Left ventricle myocardium inferior (tissue), 1 donor: ENCODE data around the gene KANK4. TPM values are rescaled to one million over a fixed set of nuclear protein-coding genes. Genes with fewer than 3 reads are reported as not detected.

Experiments
- DNase-seq: peaks from one replicate; pipeline ENCODE4 v3.0.0-alpha.2; 2020
- H3K27ac ChIP-seq: fragments of 200-600 bp; replicated peaks from 2 replicates; pipeline ENCODE4 v1.8.0; 2021
- H3K27me3 ChIP-seq: fragments of 200-600 bp; 2 replicates; pipeline ENCODE4 v1.8.0; 2021; ENCODE audit warnings: low read depth
- H3K36me3 ChIP-seq: fragments of 200-600 bp; 2 replicates; pipeline ENCODE4 v1.8.0; 2021
- H3K4me1 ChIP-seq: fragments of 200-600 bp; 2 replicates; pipeline ENCODE4 v1.8.0; 2021
- H3K4me3 ChIP-seq: fragments of 200-600 bp; 2 replicates; pipeline ENCODE4 v1.8.0; 2021; ENCODE audit warnings: mild to moderate bottlenecking, moderate library complexity
- H3K9me3 ChIP-seq: fragments of 200-600 bp; replicated peaks from 2 replicates; pipeline ENCODE4 v1.8.0; 2021
- CTCF ChIP-seq: fragments of 200-600 bp; IDR thresholded peaks from 2 replicates; pipeline ENCODE4 v1.8.0; 2021; ENCODE audit warnings: antibody characterized with exemption, mild to moderate bottlenecking, borderline replicate concordance
- intact Hi-C: fragments of 100-400 bp; cut with micrococcal nuclease; formaldehyde crosslinking; loops from one replicate; pipeline ENCODE4 v1.11.0; 2022
- total RNA-seq: library from RNA; stranded (reverse); fragmentation: NEBNext Ultra II Directional; extraction: Animal tissue kit (Norgen Biotek cat#: 25700); gene quantifications from one replicate; pipeline ENCODE4 v1.2.1, GENCODE V29; 2021
- donor health status: DM: no; HTN: yes; CAD: no; lungs with severe emphysema.

The KANK4 gene
- total RNA-seq, 1 donor from 2014 or later, result 0.11 TPM

GRCh38 chr1:62311473-62311943 lies 7.7 kb downstream of the KANK4 start:
- Histone ChIP-seq H3K27me3 (peaks cover 10% of the 10 kb centered on the region), H3K4me3 (no peak overlapping the region), H3K4me1 (no peaks in the 10 kb centered on the region), H3K36me3 (no peaks in the 10 kb centered on the region), H3K9me3 (no peaks in the 10 kb centered on the region), H3K27ac (no peak overlapping the region)
- no peak for DNase-seq
- intact Hi-C loops, result no loop called here
- no peak for TF ChIP-seq CTCF

- TF ChIP-seq CTCF, result no peak
- peaks cover 10% of the 10 kb centered on the region for H3K27me3 ChIP-seq
- H3K4me1 ChIP-seq, result no peaks in the 10 kb centered on the region
- intact Hi-C loops, result no loop called here
- H3K27ac ChIP-seq, result no peak overlapping the region
- no peak overlapping the region for H3K4me3 ChIP-seq
- no peaks in the 10 kb centered on the region for H3K36me3 ChIP-seq
- no peaks in the 10 kb centered on the region for H3K9me3 ChIP-seq
- no peak for DNase-seq
Measured at GRCh38 chr1:62309906-62310305, 9.3 kb downstream of the KANK4 start.

- Histone ChIP-seq H3K27me3 (peaks cover 10% of the 10 kb centered on the region), H3K36me3 (no peaks in the 10 kb centered on the region), H3K4me3 (no peak overlapping the region), H3K27ac (no peak overlapping the region), H3K9me3 (no peaks in the 10 kb centered on the region), H3K4me1 (no peaks in the 10 kb centered on the region)
- no peak for DNase-seq
- TF ChIP-seq CTCF, result no peak
- intact Hi-C loops, result no loop called here
Measured at GRCh38 chr1:62308606-62309005, 10.6 kb downstream of the KANK4 start.

GRCh38 chr1:62307895-62308492 lies 11.2 kb downstream of the KANK4 start:
- intact Hi-C loops, result no loop called here
- Histone ChIP-seq H3K9me3 (no peaks in the 10 kb centered on the region), H3K36me3 (no peaks in the 10 kb centered on the region), H3K27me3 (peaks cover 10% of the 10 kb centered on the region), H3K4me3 (no peak overlapping the region), H3K27ac (no peak overlapping the region), H3K4me1 (no peaks in the 10 kb centered on the region)
- DNase-seq, result no peak
- no peak for TF ChIP-seq CTCF

- no peak overlapping the region for H3K27ac ChIP-seq
- no peak overlapping the region for H3K4me3 ChIP-seq
- H3K36me3 ChIP-seq, result no peaks in the 10 kb centered on the region
- no peaks in the 10 kb centered on the region for H3K4me1 ChIP-seq
- H3K9me3 ChIP-seq, result no peaks in the 10 kb centered on the region
- no peak for TF ChIP-seq CTCF
- H3K27me3 ChIP-seq, result peaks cover 10% of the 10 kb centered on the region
- no peak for DNase-seq
- intact Hi-C loops, result no loop called here
Measured at GRCh38 chr1:62307446-62307845, 11.8 kb downstream of the KANK4 start.
